ENCODE data around the gene FAM53B. TPM values are rescaled to one million over a fixed set of nuclear protein-coding genes. Genes with fewer than 3 reads are reported as not detected.

FAM53B gene
- polyA plus RNA-seq, 1 of the 3 experiments (the other 2 are of a cell fraction) = 5.6 TPM

GRCh38 chr10:124615259-124615658 is 128.9 kb downstream of the FAM53B start:
- Histone ChIP-seq H3K79me2 (ENCODE audit: insufficient read depth) (no peaks in the 10 kb centered on the region), H3K4me3 (ENCODE audit: low read depth in 2 of 2, low read length in 1 of 2) (no peak overlapping the region), H3K36me3 (replicated peaks in 1 of 2; ENCODE audit: control insufficient read depth in 1 of 2, insufficient read depth in 2 of 2, low read length in 1 of 2) (peaks cover 0 to 6% of the 10 kb centered on the region in 2 experiments), H2AFZ (ENCODE audit: low read depth) (no peak overlapping the region), H4K20me1 (ENCODE audit: insufficient read depth) (no peaks in the 10 kb centered on the region), H3K4me2 (no peak overlapping the region), H3K27ac (ENCODE audit: low read depth in 2 of 2, low read length in 1 of 2) (no peak overlapping the region), H3K4me1 (ENCODE audit: control insufficient read depth in 1 of 2, insufficient read depth in 2 of 2, low read depth in 1 of 2, low read length in 1 of 2) (peaks cover 0 to 14% of the 10 kb centered on the region in 2 experiments; a peak in 1 of 4 replicates), H3K9me3 (no peaks in the 10 kb centered on the region), H3F3A (replicated peaks; ENCODE audit: insufficient read depth) (no peaks in the 10 kb centered on the region), H3K9ac (no peak overlapping the region), H3K27me3 (ENCODE audit: insufficient read depth) (no peaks in the 10 kb centered on the region), H3K9me2 (no peaks in the 10 kb centered on the region)
- CTCF ChIA-PET = interaction anchor here (0.7 to 1.6 kb wide), 2 partner anchors 9 to 1569 kb away, joined by 3 read pairs; no protein-coding TSS in a partner anchor
- WGBS (ENCODE audit: low lambda C conversion rate) = 92% methylated on average over 30 of the region's 34 CpGs
- TF ChIP-seq FOSL2 (IDR thresholded peaks at IDR 0.05; ENCODE audit: borderline replicate concordance, low read depth) (no peak), RCOR1 (IDR thresholded peaks at IDR 0.05; ENCODE audit: low read length) (no peak), ELF1 (IDR thresholded peaks at IDR 0.05) (no peak), EZH2phosphoT487 (IDR thresholded peaks at IDR 0.05; ENCODE audit: borderline replicate concordance, low read depth) (no peak)
- POLR2A ChIA-PET = no interaction called here
- DNase-seq = no peak

DNA sequence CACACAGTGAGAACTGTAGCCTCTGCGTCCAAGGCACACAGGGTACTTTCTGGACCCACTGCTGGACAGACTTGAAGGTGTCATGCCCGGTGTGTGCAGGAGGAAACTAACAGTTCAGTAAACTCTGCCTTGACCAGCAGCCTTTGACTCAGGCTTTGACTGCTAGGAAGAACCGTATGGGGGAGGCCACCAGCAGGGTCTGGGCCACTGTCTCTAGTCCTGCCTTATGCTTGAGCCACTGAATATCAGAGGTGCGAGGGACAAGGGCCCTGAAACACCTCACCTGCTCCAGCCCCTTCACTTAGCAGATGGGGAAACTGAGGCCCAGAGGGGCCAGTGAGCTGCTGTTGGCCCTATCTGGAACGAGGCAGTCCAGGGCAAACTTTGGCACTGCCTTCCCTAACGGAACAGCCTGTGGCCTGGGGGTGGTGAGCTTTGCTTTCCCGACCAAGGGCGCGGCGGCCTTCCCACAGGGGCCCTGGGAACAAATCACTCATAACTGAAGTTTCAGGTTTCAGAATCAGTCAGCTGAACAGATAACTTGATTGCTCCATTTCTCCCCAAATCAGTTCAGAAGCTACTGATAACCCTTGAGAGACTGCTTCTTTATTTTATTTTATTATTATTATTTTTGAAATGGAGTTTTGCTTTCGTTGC is 130.0 kb downstream of the FAM53B start:
- H3K79me2 ChIP-seq (ENCODE audit: insufficient read depth) = no peaks in the 10 kb centered on the region
- no peak overlapping the region for H3K27ac ChIP-seq (ENCODE audit: low read depth in 2 of 2, low read length in 1 of 2)
- TF ChIP-seq, protein P1, sequence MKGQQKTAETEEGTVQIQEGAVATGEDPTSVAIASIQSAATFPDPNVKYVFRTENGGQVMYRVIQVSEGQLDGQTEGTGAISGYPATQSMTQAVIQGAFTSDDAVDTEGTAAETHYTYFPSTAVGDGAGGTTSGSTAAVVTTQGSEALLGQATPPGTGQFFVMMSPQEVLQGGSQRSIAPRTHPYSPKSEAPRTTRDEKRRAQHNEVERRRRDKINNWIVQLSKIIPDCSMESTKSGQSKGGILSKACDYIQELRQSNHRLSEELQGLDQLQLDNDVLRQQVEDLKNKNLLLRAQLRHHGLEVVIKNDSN (IDR thresholded peaks at IDR 0.05; ENCODE audit: borderline replicate concordance, low read depth) = no peak
- no peak overlapping the region for H3K9ac ChIP-seq
- no peak overlapping the region for H2AFZ ChIP-seq (ENCODE audit: low read depth)
- H3K4me2 ChIP-seq = no peak overlapping the region
- H3K4me3 ChIP-seq (ENCODE audit: low read depth in 2 of 2, low read length in 1 of 2) = no peak overlapping the region
- H3K9me3 ChIP-seq = no peaks in the 10 kb centered on the region
- no peaks in the 10 kb centered on the region for H4K20me1 ChIP-seq (ENCODE audit: insufficient read depth)
- no peaks in the 10 kb centered on the region for H3K27me3 ChIP-seq (ENCODE audit: insufficient read depth)
- ChIA-PET CTCF (interaction anchor here (0.5 to 1.6 kb wide), 2 partner anchors 10 to 1301 kb away, joined by 3 read pairs; no protein-coding TSS in a partner anchor), POLR2A (no interaction called here)
- H3K36me3 ChIP-seq (replicated peaks in 1 of 2; ENCODE audit: control insufficient read depth in 1 of 2, insufficient read depth in 2 of 2, low read length in 1 of 2) = peaks cover 0 to 6% of the 10 kb centered on the region in 2 experiments
- DNase-seq = no peak
- no peaks in the 10 kb centered on the region for H3K9me2 ChIP-seq
- H3F3A ChIP-seq (replicated peaks; ENCODE audit: insufficient read depth) = no peaks in the 10 kb centered on the region
- peaks cover 0 to 14% of the 10 kb centered on the region in 2 experiments; a peak in 1 of 4 replicates for H3K4me1 ChIP-seq (ENCODE audit: control insufficient read depth in 1 of 2, insufficient read depth in 2 of 2, low read depth in 1 of 2, low read length in 1 of 2)
- 67% methylated on average over 5 of the region's 11 CpGs for WGBS (ENCODE audit: low lambda C conversion rate)

DNA sequence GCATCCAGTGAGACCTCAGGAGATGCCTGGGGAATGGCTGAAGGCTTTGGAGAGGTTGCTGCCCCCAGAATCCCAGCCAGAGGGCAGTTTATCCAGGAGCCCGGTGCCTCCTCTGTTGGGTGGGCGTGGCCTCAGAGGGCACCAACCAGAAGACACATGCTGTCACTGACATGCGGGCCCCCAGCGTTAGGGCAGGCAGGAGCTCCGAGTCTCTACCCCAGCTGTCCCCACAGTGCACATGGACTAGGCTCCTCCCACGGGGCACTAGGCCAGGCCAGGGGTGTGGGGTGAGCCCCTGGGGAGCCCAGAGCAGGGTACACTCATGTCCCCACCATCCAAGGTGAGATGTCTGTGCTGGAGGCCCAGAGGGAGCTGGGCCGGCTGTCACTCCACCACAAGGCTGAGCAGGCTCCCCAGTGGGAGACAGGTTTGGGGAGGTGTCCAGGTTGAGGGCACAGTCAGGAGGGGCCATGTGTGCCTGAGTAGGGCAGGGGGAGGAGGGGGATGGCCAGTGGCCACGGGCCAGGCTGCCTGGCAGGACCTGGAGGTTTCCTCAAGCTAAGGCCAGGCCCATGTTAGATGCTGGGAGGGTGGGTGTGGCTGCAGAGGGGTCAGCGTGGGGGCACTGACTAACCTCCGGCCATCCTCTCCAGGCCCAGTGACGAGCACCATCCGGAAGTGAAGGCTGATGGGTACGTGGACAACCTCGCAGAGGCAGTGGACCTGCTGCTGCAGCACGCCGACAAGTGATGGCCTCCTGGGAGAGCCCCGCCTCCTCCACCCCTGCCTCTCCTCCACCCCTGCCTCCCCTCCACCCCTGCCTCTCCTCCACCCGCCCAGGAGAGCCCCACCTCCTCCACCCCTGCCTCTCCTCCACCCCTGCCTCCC is 131.3 kb downstream of the FAM53B start:
- no peaks in the 10 kb centered on the region for H3F3A ChIP-seq (replicated peaks; ENCODE audit: insufficient read depth)
- CTCF ChIA-PET = no interaction called here
- POLR2A ChIA-PET = no interaction called here
- no peak overlapping the region for H3K4me2 ChIP-seq
- no peaks in the 10 kb centered on the region for H3K9me3 ChIP-seq
- H3K4me3 ChIP-seq (ENCODE audit: low read depth in 2 of 2, low read length in 1 of 2) = no peak overlapping the region
- H3K36me3 ChIP-seq (replicated peaks in 1 of 2; ENCODE audit: control insufficient read depth in 1 of 2, insufficient read depth in 2 of 2, low read length in 1 of 2) = no peaks in the 10 kb centered on the region
- TF ChIP-seq ELF1 (IDR thresholded peaks at IDR 0.05) = no peak
- TF ChIP-seq MAX (IDR thresholded peaks at IDR 0.05; ENCODE audit: low read depth) = no peak
- 0 out of 2 replicates have a peak, but pooled peaks have one; percentile 37 for TF ChIP-seq MXI1 (IDR thresholded peaks at IDR 0.05; ENCODE audit: low read depth, low read length)
- peaks cover 0 to 14% of the 10 kb centered on the region in 2 experiments; a peak in 1 of 4 replicates for H3K4me1 ChIP-seq (ENCODE audit: control insufficient read depth in 1 of 2, insufficient read depth in 2 of 2, low read depth in 1 of 2, low read length in 1 of 2)
- H3K79me2 ChIP-seq (ENCODE audit: insufficient read depth) = no peaks in the 10 kb centered on the region
- 60% methylated on average over 5 of the region's 18 CpGs for WGBS (ENCODE audit: low lambda C conversion rate)
- H4K20me1 ChIP-seq (ENCODE audit: insufficient read depth) = no peaks in the 10 kb centered on the region
- peak; percentile 70 for DNase-seq
- no peak overlapping the region for H3K9ac ChIP-seq
- H3K27me3 ChIP-seq (ENCODE audit: insufficient read depth) = no peaks in the 10 kb centered on the region
- no peak overlapping the region for H2AFZ ChIP-seq (ENCODE audit: low read depth)
- no peak overlapping the region for H3K27ac ChIP-seq (ENCODE audit: low read depth in 2 of 2, low read length in 1 of 2)
- H3K9me2 ChIP-seq = no peaks in the 10 kb centered on the region
